ENCODE results near the gene SSBP2. TPM values are rescaled to one million over a fixed set of nuclear protein-coding genes. Genes with fewer than 3 reads are reported as not detected.

SSBP2 gene
- total RNA-seq, 4 donors from 2014 or later: 10.9 to 22.3 (median 14.9) TPM

DNA sequence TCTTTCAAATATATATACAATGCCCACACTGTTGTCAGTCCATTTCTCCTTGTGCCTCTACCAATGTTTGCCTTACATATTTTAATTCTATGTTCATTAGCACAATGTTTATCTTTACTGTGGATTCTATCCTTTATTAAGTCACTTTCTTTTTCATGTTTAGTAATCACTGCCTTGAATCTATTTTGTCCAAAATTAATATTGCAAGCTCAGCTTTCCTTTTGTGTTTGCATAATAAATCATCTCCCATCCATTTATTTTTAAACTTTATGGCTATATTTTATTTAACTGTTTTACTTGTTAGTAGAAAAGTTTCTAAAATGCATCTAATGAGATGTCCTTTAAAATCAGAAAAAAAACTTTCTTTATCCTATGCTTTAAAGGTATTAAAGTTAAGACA is 230.1 kb downstream of the SSBP2 start:
- no peaks in the 10 kb centered on the region for H3K27me3 ChIP-seq
- H3K27ac ChIP-seq: no peak overlapping the region
- no peaks in the 10 kb centered on the region for H3K36me3 ChIP-seq
- H3K4me1 ChIP-seq: no peaks in the 10 kb centered on the region
- no peak for DNase-seq
- H3K4me3 ChIP-seq: no peak overlapping the region
- H3K9me3 ChIP-seq: no peaks in the 10 kb centered on the region
- no peak for TF ChIP-seq POLR2A (IDR thresholded peaks at IDR 0.05)
- TF ChIP-seq, protein P1, sequence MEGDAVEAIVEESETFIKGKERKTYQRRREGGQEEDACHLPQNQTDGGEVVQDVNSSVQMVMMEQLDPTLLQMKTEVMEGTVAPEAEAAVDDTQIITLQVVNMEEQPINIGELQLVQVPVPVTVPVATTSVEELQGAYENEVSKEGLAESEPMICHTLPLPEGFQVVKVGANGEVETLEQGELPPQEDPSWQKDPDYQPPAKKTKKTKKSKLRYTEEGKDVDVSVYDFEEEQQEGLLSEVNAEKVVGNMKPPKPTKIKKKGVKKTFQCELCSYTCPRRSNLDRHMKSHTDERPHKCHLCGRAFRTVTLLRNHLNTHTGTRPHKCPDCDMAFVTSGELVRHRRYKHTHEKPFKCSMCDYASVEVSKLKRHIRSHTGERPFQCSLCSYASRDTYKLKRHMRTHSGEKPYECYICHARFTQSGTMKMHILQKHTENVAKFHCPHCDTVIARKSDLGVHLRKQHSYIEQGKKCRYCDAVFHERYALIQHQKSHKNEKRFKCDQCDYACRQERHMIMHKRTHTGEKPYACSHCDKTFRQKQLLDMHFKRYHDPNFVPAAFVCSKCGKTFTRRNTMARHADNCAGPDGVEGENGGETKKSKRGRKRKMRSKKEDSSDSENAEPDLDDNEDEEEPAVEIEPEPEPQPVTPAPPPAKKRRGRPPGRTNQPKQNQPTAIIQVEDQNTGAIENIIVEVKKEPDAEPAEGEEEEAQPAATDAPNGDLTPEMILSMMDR (IDR thresholded peaks at IDR 0.05): no peak

DNA sequence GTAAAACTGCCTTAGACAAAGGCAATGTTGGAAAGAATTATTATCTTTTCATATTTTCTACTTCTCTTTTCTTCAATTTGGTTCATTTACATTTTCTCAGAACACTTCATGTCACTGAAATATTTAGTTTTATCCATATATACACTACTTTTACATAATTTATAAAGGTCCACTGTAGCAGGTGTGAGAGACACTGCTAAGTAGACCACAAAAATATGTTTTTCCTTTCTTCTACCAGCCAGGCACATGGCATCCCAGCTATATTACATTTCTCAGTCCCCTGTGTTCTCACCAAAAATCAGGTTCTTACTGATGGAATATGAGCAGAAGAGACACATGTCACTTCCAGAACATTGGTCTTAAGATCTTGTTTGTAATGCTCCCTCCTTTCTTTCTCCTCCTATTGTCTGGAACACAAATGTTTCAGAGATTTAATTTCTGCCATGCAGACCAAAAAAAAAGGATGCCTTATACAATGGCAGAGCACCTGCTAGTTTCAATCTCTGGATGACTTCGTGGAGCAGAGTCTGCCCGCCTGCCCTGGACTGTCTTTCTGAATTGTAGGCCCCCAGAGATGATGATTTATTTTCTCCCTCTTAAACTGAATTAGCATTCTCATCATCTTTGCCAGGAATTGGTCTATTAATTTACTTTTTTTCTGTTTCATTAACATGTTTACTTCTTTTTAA is 231.5 kb downstream of the SSBP2 start:
- H3K4me1 ChIP-seq: no peaks in the 10 kb centered on the region

DNA sequence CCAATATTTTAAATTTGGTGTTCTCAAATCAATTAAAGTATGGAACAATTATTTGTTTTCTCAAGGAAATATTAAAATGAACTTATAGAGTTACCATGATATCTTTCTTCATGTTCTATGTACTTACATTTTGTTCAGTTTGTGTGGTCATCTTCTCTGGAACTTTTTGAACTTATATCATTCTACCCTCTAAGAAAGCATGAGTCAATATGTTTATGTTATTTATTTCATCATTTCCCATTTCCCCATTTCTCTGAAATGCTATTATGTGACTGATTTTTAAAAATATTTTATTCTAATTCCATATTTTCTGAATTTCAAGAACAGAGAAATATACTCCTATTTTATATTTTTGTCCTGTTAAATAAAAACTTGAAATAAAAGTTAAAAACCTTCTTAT is 233.4 kb downstream of the SSBP2 start:
- Histone ChIP-seq H3K36me3 (no peaks in the 10 kb centered on the region), H3K27ac (no peak overlapping the region), H3K4me3 (no peak overlapping the region), H3K9me3 (no peaks in the 10 kb centered on the region), H3K4me1 (no peaks in the 10 kb centered on the region), H3K27me3 (no peaks in the 10 kb centered on the region)
- TF ChIP-seq POLR2A (IDR thresholded peaks at IDR 0.05): no peak
- TF ChIP-seq, protein P1 (IDR thresholded peaks at IDR 0.05): no peak
- DNase-seq: no peak

More for the DNA sequence above, 231.5 kb downstream of the SSBP2 start:
- no peaks in the 10 kb centered on the region for H3K36me3 ChIP-seq
- no peak for DNase-seq
- H3K4me3 ChIP-seq: no peak overlapping the region
- H3K27ac ChIP-seq: no peak overlapping the region
- H3K9me3 ChIP-seq: no peaks in the 10 kb centered on the region
- H3K27me3 ChIP-seq: no peaks in the 10 kb centered on the region
- TF ChIP-seq, protein P1 (IDR thresholded peaks at IDR 0.05): no peak
- TF ChIP-seq POLR2A (IDR thresholded peaks at IDR 0.05): no peak

DNA sequence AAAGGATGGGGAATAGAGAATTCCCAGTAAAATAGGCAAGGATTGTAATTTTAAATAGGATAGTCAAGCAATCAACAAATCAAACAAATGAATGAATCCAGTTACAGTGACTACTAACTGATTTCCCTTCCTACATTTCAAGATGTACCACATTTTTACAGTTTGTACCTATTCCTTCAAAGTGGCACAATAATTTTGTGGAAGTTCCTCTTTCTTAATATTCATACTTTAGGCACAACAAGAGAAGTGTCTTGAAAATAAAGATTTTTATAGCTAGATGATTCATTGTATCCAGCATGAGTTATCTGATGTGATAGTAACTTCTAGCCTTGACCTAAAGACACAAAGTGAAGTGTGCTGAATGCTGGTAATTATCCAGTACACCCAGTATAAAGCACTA is 234.8 kb downstream of the SSBP2 start:
- Histone ChIP-seq H3K4me1 (no peaks in the 10 kb centered on the region), H3K9me3 (no peaks in the 10 kb centered on the region), H3K27me3 (no peaks in the 10 kb centered on the region), H3K36me3 (no peaks in the 10 kb centered on the region), H3K27ac (no peak overlapping the region), H3K4me3 (no peak overlapping the region)
- TF ChIP-seq POLR2A (IDR thresholded peaks at IDR 0.05): no peak
- TF ChIP-seq, protein P1 (IDR thresholded peaks at IDR 0.05): no peak
- no peak for DNase-seq

DNA sequence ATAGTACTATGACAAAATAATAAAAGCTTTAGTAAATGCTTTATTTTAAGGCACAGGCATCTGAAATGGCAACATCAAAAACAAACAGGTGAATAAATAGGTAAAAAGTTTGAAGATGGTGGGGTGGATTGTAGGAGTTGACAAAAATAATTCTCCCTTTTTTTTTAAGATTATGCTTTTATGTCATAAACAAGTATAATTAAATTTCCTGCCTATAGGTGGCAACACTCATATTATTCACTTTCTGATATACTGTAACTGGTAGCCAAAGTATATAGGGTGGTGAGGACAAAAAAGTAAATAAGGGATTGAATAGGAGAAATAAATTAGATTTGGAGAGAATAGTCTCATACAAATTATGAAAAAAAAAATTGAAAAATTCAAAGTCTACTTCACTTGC is 236.9 kb downstream of the SSBP2 start:
- Histone ChIP-seq H3K27me3 (no peaks in the 10 kb centered on the region), H3K4me3 (no peak overlapping the region), H3K9me3 (no peaks in the 10 kb centered on the region), H3K36me3 (no peaks in the 10 kb centered on the region), H3K27ac (no peak overlapping the region), H3K4me1 (no peaks in the 10 kb centered on the region)
- TF ChIP-seq, protein P1 (IDR thresholded peaks at IDR 0.05): peak in 3 of 6 experiments; percentile 32 to 40 (median 32)
- no peak for TF ChIP-seq POLR2A (IDR thresholded peaks at IDR 0.05)
- DNase-seq: no peak

All from Peyer's patch (tissue), 4 donors.